ENCODE results near the gene CTDNEP1. TPM values are rescaled to one million over a fixed set of nuclear protein-coding genes. Genes with fewer than 3 reads are reported as not detected.
A peak's percentile ranks its signal among the peaks of the same experiment; 100 is the strongest.

The CTDNEP1 gene
- polyA plus RNA-seq (2012; ENCODE audit: insufficient read depth, insufficient read length) = 208 TPM

- H3K4me3 ChIP-seq (ENCODE audit: low read length) = peak within 1 kb of the TSS; percentile 97
- DNase-seq (ENCODE audit: low read depth, low spot score) = peak; percentile 100
Measured at GRCh38 chr17:7251661-7252175, at the start of gene CTDNEP1. Gene CTDNEP1, minus strand, starts transcription at chr17:7251734. Its CDS starts 438 bp downstream, at chr17:7251296.

- no peak for DNase-seq (ENCODE audit: low read depth, low spot score)
- peak overlapping the region; percentile 3; the same call in 1 of the 2 replicates for H3K4me3 ChIP-seq (ENCODE audit: low read length)
Measured at GRCh38 chr17:7296189-7296861, 44.8 kb upstream of the CTDNEP1 start.

- H3K4me3 ChIP-seq (ENCODE audit: low read length) = peak overlapping the region; percentile 56
- DNase-seq (ENCODE audit: low read depth, low spot score) = no peak
Measured at GRCh38 chr17:7295230-7296180, 44.0 kb upstream of the CTDNEP1 start.

- H3K4me3 ChIP-seq (ENCODE audit: low read length) = peak within 1 kb of the TSS; percentile 56
Measured at GRCh38 chr17:7294614-7295153, 43.1 kb upstream of the CTDNEP1 start, which contains the start of gene YBX2. Gene YBX2, minus strand, starts transcription at chr17:7294639. Its CDS starts 139 bp downstream, at chr17:7294500.

GRCh38 chr17:7293816-7294613 lies 42.5 kb upstream of the CTDNEP1 start:
- no peak for DNase-seq (ENCODE audit: low read depth, low spot score)
- H3K4me3 ChIP-seq (ENCODE audit: low read length) = peak overlapping the region; percentile 21

More at GRCh38 chr17:7294614-7295153, 43.1 kb upstream of the CTDNEP1 start, which contains the start of gene YBX2:
- peak; percentile 76 for DNase-seq (ENCODE audit: low read depth, low spot score)

GRCh38 chr17:7293159-7293558 lies 41.6 kb upstream of the CTDNEP1 start:
- no peak for DNase-seq (ENCODE audit: low read depth, low spot score)
- no peak overlapping the region for H3K4me3 ChIP-seq (ENCODE audit: low read length)

GRCh38 chr17:7292729-7293128 lies 41.2 kb upstream of the CTDNEP1 start:
- DNase-seq (ENCODE audit: low read depth, low spot score) = no peak
- H3K4me3 ChIP-seq (ENCODE audit: low read length) = no peak overlapping the region

GRCh38 chr17:7292194-7292593 lies 40.7 kb upstream of the CTDNEP1 start:
- H3K4me3 ChIP-seq (ENCODE audit: low read length) = no peak overlapping the region
- no peak for DNase-seq (ENCODE audit: low read depth, low spot score)

GRCh38 chr17:7290685-7291084 lies 39.2 kb upstream of the CTDNEP1 start:
- H3K4me3 ChIP-seq (ENCODE audit: low read length) = no peak overlapping the region
- no peak for DNase-seq (ENCODE audit: low read depth, low spot score)

GRCh38 chr17:7290166-7290565 lies 38.6 kb upstream of the CTDNEP1 start:
- DNase-seq (ENCODE audit: low read depth, low spot score) = no peak
- H3K4me3 ChIP-seq (ENCODE audit: low read length) = no peak overlapping the region

- DNase-seq (ENCODE audit: low read depth, low spot score) = no peak
- H3K4me3 ChIP-seq (ENCODE audit: low read length) = no peak overlapping the region
Measured at GRCh38 chr17:7289256-7290032, 37.9 kb upstream of the CTDNEP1 start.

GRCh38 chr17:7285679-7286078 lies 34.1 kb upstream of the CTDNEP1 start:
- DNase-seq (ENCODE audit: low read depth, low spot score) = no peak
- no peak overlapping the region for H3K4me3 ChIP-seq (ENCODE audit: low read length)

- no peak overlapping the region for H3K4me3 ChIP-seq (ENCODE audit: low read length)
- no peak for DNase-seq (ENCODE audit: low read depth, low spot score)
Measured at GRCh38 chr17:7284911-7285310, 33.4 kb upstream of the CTDNEP1 start.

GRCh38 chr17:7283471-7284216 lies 32.1 kb upstream of the CTDNEP1 start:
- H3K4me3 ChIP-seq (ENCODE audit: low read length) = no peak overlapping the region
- no peak for DNase-seq (ENCODE audit: low read depth, low spot score)

GRCh38 chr17:7282752-7283321 lies 31.3 kb upstream of the CTDNEP1 start:
- DNase-seq (ENCODE audit: low read depth, low spot score) = no peak
- H3K4me3 ChIP-seq (ENCODE audit: low read length) = no peak overlapping the region

GRCh38 chr17:7281953-7282751 lies 30.6 kb upstream of the CTDNEP1 start:
- DNase-seq (ENCODE audit: low read depth, low spot score) = no peak
- H3K4me3 ChIP-seq (ENCODE audit: low read length) = peak overlapping the region; percentile 54
